ENCODE measurements around the gene RNF130.

RNF130 gene

DNA sequence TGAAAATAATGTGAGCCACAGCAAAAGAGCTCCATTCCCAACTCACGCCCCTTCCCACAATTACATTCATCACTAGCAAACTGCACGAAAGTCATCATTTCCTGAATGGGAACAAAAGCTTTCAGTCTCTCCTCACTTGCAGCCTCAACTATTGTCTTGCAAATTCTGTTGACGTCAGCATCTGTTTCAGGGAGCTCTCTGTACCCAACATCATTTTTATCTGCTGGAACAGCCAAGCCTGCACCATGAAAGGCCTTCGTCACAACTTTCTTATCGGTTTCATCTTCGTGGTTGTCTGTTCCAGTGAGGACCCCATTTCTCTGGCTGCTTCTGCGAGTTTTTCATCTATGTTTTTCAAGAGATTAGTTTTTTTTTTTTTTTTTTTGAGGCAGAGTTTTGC is 14.3 kb upstream of the RNF130 start:
- no peaks in the 10 kb centered on the region for H3K9me3 ChIP-seq (ENCODE audit: control insufficient read depth, low read length)
- no peaks in the 10 kb centered on the region for H3K79me2 ChIP-seq
- no peak overlapping the region for H3K9ac ChIP-seq
- no peak overlapping the region for H3K4me2 ChIP-seq (ENCODE audit: low read length)
- TF ChIP-seq, protein P1, sequence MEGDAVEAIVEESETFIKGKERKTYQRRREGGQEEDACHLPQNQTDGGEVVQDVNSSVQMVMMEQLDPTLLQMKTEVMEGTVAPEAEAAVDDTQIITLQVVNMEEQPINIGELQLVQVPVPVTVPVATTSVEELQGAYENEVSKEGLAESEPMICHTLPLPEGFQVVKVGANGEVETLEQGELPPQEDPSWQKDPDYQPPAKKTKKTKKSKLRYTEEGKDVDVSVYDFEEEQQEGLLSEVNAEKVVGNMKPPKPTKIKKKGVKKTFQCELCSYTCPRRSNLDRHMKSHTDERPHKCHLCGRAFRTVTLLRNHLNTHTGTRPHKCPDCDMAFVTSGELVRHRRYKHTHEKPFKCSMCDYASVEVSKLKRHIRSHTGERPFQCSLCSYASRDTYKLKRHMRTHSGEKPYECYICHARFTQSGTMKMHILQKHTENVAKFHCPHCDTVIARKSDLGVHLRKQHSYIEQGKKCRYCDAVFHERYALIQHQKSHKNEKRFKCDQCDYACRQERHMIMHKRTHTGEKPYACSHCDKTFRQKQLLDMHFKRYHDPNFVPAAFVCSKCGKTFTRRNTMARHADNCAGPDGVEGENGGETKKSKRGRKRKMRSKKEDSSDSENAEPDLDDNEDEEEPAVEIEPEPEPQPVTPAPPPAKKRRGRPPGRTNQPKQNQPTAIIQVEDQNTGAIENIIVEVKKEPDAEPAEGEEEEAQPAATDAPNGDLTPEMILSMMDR (IDR thresholded peaks at IDR 0.05), result no peak
- no peak overlapping the region for H3K4me3 ChIP-seq (ENCODE audit: low read depth, low read length)
- H3K4me1 ChIP-seq, result peaks cover 3% of the 10 kb centered on the region
- no peaks in the 10 kb centered on the region for H3K36me3 ChIP-seq (ENCODE audit: control insufficient read depth, insufficient read depth, low read length)
- no peaks in the 10 kb centered on the region for H3K27me3 ChIP-seq (ENCODE audit: control insufficient read depth, insufficient read depth, low read length)
- no peak overlapping the region for H2AFZ ChIP-seq
- no peak overlapping the region for H3K27ac ChIP-seq

DNA sequence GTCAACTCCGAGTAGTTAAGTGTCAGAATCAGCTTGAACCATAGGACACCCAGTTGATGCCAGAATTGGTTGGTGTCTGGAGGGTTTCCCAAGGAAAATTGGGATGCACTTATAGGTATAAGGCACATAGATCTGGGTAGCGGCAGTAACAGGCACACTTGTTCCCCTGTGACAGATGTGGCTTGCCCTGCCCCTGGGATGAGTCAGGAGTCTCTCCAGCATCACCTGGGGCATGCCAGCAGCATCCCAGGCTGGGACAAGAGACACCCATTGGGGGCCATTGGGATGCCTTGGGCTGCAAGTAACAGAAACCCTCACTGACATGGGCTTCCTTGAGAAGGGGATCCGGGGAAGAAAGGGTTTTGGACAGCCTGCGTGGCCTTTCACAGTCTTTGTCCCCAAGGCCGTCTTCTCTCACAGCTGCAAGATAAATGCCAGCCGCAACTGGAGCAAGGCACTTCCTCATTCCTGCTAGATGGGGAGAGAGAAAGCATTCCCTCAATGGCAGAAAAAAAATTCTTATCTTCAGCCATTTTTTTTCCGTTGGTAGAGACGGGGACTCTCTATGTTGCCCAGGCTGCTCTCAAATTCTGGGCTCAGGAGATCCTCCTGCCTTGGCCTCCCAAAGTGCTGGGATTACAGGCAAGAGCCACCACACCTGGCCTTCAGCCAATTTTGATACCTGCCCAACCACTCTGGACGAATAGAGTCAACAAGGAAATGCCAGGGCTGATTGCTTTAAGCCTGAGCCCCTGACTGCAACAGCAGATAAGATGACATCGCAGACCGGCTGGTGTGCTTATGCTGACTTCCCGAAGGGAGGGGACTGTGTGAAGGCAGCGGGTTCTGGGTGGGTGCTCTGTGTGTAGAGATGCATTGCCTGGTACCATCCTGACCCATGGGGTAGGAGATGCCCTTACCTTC is 13.3 kb upstream of the RNF130 start:
- no peak overlapping the region for H2AFZ ChIP-seq
- no peak overlapping the region for H3K9ac ChIP-seq
- no peaks in the 10 kb centered on the region for H3K36me3 ChIP-seq (ENCODE audit: control insufficient read depth, insufficient read depth, low read length)
- no peak overlapping the region for H3K27ac ChIP-seq
- no peaks in the 10 kb centered on the region for H3K79me2 ChIP-seq
- H3K9me3 ChIP-seq (ENCODE audit: control insufficient read depth, low read length), result no peaks in the 10 kb centered on the region
- peaks cover 3% of the 10 kb centered on the region for H3K4me1 ChIP-seq
- no peak overlapping the region for H3K4me2 ChIP-seq (ENCODE audit: low read length)
- no peak overlapping the region for H3K4me3 ChIP-seq (ENCODE audit: low read depth, low read length)
- H3K27me3 ChIP-seq (ENCODE audit: control insufficient read depth, insufficient read depth, low read length), result no peaks in the 10 kb centered on the region
- TF ChIP-seq, protein P1 (IDR thresholded peaks at IDR 0.05), result no peak

DNA sequence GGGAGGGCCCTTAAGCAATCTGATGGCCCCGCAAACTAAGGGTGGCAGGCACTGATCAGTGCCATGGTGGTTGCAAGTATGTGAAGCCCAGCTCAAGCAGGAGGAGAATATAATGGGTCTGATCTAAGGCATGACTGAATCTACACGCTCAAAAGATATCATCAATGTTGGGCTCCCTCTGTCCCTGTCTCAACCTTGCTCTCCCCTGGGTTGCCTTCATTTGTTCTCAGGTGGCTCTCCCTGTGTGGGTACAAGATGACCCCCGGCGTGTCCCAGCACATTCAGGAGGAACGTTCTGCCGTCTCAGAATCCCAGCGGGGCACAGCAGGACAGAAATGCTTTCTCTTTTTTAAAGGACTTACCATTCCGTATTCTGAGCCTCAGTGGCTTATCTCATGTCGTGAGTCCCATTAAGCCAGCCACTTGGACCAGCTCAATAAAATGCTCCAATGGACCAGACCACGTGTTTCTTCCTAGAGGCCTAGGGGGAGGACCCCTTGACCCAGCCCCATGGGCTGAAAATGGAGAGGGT is 12.0 kb upstream of the RNF130 start:
- H2AFZ ChIP-seq, result no peak overlapping the region
- TF ChIP-seq, protein P1 (IDR thresholded peaks at IDR 0.05), result no peak
- peaks cover 3% of the 10 kb centered on the region for H3K4me1 ChIP-seq
- no peaks in the 10 kb centered on the region for H3K9me3 ChIP-seq (ENCODE audit: control insufficient read depth, low read length)
- H3K4me2 ChIP-seq (ENCODE audit: low read length), result no peak overlapping the region
- H3K36me3 ChIP-seq (ENCODE audit: control insufficient read depth, insufficient read depth, low read length), result no peaks in the 10 kb centered on the region
- no peak overlapping the region for H3K4me3 ChIP-seq (ENCODE audit: low read depth, low read length)
- no peak overlapping the region for H3K27ac ChIP-seq
- no peaks in the 10 kb centered on the region for H3K79me2 ChIP-seq
- no peaks in the 10 kb centered on the region for H3K27me3 ChIP-seq (ENCODE audit: control insufficient read depth, insufficient read depth, low read length)
- H3K9ac ChIP-seq, result no peak overlapping the region

DNA sequence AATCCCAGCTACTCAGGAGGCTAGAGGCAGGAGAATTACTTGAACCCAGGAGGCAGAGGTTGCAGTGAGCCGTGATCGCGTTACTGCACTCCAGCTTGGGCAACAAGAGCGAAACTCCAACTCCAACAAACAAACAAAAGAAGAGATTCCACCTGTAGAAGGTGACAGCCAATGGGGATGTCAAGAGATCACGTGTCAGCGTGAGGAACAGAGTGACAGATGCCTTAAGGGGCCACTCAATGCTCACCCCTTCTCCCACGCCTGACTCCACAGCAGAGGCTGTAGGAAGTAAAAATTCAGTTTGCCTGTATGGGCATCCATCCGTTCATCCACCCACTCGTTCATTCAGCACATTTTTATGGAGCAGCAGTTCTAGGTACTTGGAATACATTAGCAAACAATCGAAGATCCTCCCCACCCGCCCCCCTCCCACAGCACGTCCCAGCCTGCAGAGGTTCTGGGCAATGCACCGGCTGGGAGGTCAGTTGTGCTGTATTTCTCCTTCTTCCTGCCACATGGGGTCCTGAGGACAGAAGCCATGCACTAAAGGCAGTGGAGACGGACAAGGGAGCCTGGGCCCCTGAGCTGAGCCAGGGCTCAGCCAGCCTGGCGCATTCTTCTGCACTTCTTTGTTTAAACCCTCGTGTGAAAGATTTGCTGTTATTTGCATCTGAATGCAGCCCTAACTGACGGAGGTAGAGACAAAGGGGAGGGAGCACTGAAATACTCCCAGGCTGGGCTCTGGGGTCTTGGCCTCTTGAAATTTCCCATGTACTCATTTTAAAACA is 11.3 kb upstream of the RNF130 start:
- H3K9me3 ChIP-seq (ENCODE audit: control insufficient read depth, low read length), result no peaks in the 10 kb centered on the region
- no peak overlapping the region for H3K9ac ChIP-seq
- H3K36me3 ChIP-seq (ENCODE audit: control insufficient read depth, insufficient read depth, low read length), result no peaks in the 10 kb centered on the region
- TF ChIP-seq, protein P1 (IDR thresholded peaks at IDR 0.05), result no peak
- no peaks in the 10 kb centered on the region for H3K79me2 ChIP-seq
- no peaks in the 10 kb centered on the region for H3K27me3 ChIP-seq (ENCODE audit: control insufficient read depth, insufficient read depth, low read length)
- H3K4me2 ChIP-seq (ENCODE audit: low read length), result no peak overlapping the region
- no peak overlapping the region for H3K27ac ChIP-seq
- H2AFZ ChIP-seq, result no peak overlapping the region
- H3K4me1 ChIP-seq, result peaks cover 3% of the 10 kb centered on the region
- no peak overlapping the region for H3K4me3 ChIP-seq (ENCODE audit: low read depth, low read length)

Data from parathyroid adenoma (tissue), 2 donors.